H1 (cell line): ENCODE results near the gene MRRF. TPM values are rescaled to one million over a fixed set of nuclear protein-coding genes. Genes with fewer than 3 reads are reported as not detected.

Experiments used
- SP4 ChIP-seq: IDR thresholded peaks from 2 replicates; pipeline ENCODE4 v1.6.1; 2012; ENCODE audit warnings: low read length, inconsistent platforms
- polyA plus RNA-seq, 7 experiments: library from polyadenylated mRNA; depleted of rRNA in 3 of 7; stranded (reverse) in 5 of 7; unstranded in 2 of 7; fragments of >200 nt in 5 of 7; fragments of 200-250 nt in 2 of 7; gene quantifications; 1 replicate in 5 of 7; 2 replicates in 1 of 7; 4 replicates in 1 of 7; pipeline versions ENCODE4 v1.2.1 to v1.2.3, GENCODE V29; 2011 to 2013; ENCODE audit warnings: missing spikeins in 2 of 7, mixed read lengths in 2 of 7
- total RNA-seq: library from RNA; stranded (reverse); fragmentation: NEBNext Ultra II Directional; extraction: Animal tissue kit (Norgen Biotek cat#: 25700); gene quantifications from 2 replicates; pipeline ENCODE4 v1.2.1, GENCODE V29; 2021

MRRF gene
- total and polyA plus RNA-seq, 2 of the 8 experiments (the other 6 are each of a cell fraction or from before 2014, with no cell fraction given), result 29.4 to 47.8 TPM

DNA sequence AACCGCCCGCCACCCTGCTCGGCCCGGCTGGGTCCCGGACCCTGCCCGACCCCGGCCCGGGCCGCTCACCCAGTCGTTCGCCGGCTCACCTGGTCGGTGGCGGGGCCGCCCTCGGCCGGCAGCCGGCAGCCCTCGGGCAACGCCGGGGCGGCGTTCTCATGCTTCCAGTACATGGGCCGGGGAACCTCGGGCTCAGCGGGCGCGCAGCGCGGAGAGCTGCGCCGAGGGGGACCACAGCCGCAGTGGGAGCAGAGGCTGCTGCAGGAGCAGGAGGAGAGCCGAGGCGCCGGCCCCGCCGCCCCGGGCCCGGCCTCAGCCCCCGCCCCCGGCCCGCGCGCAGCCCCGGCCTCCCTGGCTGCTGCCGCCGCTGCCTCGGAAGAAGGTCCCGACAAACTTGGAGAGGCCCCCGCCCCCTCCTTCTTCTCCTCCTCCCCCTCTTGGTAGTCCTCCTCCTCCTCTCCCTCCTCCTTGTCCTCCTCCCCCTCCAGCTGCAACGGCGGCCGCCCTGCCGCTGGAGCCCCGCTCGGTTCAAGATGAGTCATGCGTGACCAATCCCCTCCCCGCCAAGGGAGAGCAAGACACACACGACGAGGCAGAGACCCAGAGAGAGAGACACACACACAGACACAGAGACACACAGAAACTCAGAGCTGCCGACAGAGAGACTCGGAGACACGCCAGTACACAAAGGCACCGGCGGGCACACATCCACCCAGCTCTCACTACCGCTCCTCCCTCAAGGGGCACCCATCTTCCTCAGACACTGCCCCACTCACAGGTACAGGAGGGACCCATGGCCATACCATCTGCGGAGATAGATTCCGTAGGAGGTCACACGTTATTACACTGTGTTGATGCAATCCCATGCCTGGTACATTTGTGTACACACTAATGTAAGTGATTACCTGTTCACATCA is 35.9 kb upstream of the MRRF start, which contains the start of gene LHX6 (continued):
- no peak for TF ChIP-seq SP4
